ENCODE measurements around the gene ACTA1. TPM values are rescaled to one million over a fixed set of nuclear protein-coding genes. Genes with fewer than 3 reads are reported as not detected.

The ACTA1 gene
- total RNA-seq: 0.23 TPM

DNA sequence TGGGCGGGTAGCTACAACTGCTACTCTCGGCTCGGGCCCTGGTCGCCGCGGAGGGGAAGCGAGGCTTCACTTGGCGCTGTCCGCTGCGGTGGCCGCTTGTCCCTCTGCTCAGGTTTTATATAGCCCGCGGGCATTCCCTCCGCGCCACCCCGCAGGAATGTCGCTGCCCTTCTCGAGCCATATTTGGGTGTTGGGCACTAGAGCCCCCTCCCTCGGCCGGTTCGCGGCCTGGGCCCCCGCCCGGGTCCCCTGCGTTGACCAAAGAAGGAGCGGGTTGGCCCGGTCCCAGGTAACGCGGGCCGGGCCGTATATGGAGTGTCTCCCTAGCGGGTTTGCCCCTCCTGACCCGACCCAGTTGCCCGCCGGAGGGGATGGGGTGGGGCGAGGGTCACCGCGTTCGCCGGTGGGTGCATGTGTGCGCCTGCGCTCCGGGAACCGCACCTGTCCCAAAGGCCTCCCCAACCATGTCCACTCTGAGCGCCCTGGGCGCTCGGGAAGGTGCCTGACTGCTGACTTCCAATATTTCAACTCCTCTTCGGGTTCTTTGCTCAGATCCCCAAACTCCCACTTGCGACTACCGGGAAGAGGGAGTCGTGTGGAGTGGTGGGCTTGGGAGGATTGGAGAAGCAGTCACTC, at the start of gene ACTA1:
ACTA1 (minus strand) TSS at position 90 of the 636 bp plus-strand sequence. CDS start 979 bp downstream, outside the sequence.

Small RNA genes lying within 50 kb of the gene (small RNA-seq; reads per million reads assigned to genes)
- not detected for gene RN7SKP276
- gene RNU6-180P: 0.08 reads per million

Other genes starting within 250 kb of the ACTA1 start
- 56.5 TPM for gene RAB4A, start 163.0 kb downstream of the ACTA1 start, total RNA-seq
- 73.1 TPM for gene CCSAP, start 91.0 kb downstream of the ACTA1 start, total RNA-seq
- gene NUP133, start 74.2 kb upstream of the ACTA1 start, total RNA-seq: 58.4 TPM
- gene ABCB10, start 124.6 kb upstream of the ACTA1 start, total RNA-seq: 16.8 TPM
- gene TAF5L, start 192.0 kb upstream of the ACTA1 start, total RNA-seq: 23.8 TPM
- gene URB2, start 192.2 kb upstream of the ACTA1 start, total RNA-seq: 14.1 TPM

Data from diencephalon (tissue), 1 donor.